COR-L47 (cell line): ENCODE measurements around the gene RRAS2.
"Not testable (repeated sequence)": the region's sequence is repeated elsewhere in the genome, so short reads cannot be mapped to it uniquely, and the experiment has no call there.

Source experiments
- DNase-seq: peaks from one replicate; lab custom pipeline; 2025; lab: John Stamatoyannopoulos, UW

The RRAS2 gene

DNA sequence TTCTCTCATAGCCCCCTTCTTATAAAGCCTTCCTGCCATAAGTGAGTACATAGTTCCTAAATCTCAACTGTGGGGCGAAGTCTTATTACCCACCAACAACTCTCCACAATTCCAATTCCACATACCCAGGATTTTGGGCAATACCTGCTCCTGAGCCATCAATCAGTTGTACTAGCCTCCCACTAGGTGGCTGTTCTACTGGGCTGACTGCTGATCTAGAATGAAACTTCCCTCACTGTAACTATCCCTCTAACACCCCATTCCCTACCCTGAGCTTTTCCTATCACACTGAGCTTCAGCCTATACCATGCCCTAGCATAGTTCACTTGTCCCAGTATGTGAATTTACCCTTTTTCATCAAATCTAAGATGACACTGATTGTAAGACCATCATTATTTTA is 52.5 kb downstream of the RRAS2 start:
- DNase-seq = no peak

DNA sequence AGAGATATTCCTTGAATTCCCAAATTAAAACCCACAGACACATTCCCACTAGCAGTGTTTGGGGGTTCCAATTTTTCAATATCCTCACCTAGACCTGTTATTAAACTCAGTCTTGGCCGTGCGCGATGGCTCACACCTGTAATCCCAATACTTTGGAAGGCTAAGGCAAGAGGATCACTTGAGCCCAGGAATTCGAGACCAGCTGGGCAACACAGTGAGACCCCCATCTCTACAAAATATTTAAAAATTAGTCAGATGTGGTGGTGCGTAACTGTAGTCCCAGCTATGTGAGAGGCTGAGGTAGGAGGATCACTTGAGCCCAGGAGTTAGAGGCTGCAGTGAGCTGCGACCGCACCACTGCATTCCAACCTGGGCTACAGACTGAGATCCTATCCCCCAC is 53.3 kb downstream of the RRAS2 start:
- no peak for DNase-seq

DNA sequence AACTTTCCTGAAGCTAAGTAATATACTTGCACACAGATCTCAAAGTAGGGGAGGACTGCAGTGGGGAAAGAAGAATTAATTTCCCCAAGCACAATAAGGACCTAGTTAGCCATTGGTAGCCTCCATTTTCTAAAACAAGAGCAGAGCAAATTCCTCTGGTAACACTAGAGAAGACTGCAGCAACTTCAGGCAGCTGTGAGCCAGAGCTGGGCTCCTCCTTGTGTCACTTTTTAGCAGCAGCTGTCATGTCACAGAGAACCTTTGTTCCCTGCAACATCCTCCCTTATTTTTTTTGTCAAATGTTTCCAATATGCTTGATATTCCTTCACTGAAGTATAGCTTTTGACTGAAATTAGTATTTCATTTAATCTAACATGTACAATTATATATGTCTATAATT is 54.4 kb downstream of the RRAS2 start:
- no peak for DNase-seq

DNA sequence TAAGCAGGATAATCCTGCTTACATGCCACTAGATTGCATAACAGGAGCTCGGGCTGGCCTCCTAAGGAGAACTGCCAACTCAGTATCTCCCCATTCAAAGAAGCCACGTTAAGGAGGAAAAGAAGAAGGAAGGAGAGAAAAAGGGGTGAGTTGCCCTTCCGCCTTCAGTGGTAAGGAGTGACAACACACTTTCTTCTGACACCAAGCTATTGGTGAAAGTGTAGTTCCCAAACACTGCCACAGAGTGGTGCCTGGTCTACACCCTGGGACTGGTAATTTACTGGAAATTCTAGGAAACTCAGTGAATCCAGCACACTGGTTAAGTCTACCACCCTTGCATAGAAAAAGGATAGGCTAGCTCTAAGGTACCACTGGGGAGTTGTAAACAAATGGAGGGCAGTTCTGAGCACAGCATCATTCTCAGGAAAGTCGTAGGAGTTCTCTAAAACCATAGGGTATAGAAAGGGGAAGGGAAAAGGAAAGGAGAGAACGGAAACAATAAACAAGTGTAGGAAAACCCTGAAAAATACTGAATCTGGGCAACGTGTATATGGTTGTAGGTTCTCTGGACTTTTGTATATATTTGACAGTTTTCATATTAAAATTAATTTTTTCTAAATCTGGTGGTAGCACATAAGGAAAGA is 58.2 kb downstream of the RRAS2 start:
- DNase-seq = peak; percentile 40

DNA sequence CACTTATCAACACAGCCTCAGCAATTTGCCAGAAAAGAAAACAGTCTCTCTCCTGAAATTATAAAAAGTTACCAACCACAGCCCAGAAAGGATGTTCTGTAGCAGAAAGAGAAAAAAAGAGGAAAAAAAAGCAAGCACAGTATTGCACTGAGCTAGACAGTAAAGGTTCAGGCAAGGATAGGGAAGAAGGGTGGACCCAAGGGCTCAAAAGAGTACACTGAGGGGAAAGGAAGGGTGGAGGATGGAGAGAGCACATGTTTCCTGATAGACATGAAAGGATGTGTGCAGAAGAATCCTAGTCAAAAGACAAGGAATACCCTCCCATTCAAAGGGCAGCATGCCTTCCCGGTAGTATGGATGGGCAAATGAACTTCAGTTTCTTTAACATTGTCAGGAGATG is 59.1 kb downstream of the RRAS2 start:
- DNase-seq = no peak

DNA sequence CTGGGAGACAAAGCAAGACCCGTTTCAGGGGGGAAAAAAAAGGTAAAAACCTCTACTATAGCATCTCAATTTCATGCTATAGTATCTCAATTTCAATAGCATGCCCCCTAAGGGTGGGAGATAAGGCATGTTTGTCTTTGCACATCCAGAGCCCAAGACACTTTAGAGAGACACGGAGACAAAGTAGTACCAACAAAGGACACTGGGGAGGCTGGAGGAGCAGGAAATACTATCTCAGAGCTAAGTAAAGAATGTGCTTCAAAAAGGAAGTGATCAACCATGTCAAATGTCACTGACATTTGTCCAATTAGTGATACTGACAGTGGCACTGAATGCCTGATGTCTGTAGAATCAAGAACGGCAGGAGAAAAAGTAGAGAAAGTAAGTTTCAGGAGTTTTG is 68.6 kb downstream of the RRAS2 start:
- DNase-seq = no peak

DNA sequence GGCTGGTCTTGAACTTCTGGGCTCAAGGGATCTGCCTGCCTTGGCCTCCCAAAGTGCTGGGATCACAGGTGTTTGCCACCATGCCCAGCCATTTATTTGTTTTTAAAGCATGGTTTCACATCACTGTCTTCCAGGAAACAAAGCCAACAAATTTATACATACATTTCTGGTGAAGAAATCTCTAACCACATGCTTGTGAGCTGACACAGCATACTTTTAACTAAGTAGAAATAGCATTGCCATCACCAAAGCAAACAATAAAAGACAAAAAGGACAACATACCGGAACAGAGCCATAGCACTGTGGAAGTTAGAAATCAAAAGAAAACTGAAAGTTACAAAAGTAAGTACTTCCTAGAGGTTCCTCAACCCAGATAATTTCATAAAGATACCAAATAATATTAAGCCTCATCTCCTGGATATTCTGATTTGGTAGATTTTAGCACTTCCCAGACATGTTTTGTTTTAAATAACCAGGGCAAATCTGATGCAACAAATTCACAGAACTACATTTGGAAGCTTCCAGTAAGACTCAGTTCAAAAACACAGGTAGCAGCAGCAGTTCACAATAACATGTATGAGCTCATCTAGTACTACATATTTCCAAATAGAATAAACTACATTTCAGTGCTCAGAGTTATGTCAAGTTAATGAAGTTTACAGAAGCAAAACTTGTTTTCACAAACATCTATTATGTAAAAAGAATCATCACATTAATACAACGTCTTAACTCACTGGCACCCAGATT is 70.6 kb downstream of the RRAS2 start:
- DNase-seq = no peak

DNA sequence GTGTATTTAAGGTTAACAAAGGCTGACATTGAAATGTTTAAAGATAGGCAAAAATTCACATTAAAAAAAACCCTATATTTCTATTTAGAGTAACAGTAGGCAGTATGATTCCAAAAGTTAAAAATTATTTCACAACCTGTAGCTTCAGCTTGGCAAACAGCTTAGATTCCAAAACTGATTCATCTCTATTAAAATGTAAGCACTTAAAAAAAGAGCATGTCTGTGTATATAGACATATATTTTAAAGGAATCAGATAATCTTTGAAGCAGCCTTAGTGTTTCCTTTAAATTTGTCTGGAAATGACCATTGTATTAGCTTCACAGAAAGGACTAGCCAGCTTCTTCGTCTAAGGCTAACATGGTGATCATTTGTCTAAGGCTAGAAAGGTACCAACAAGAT is 80.1 kb downstream of the RRAS2 start:
- DNase-seq = not testable (repeated sequence)

DNA sequence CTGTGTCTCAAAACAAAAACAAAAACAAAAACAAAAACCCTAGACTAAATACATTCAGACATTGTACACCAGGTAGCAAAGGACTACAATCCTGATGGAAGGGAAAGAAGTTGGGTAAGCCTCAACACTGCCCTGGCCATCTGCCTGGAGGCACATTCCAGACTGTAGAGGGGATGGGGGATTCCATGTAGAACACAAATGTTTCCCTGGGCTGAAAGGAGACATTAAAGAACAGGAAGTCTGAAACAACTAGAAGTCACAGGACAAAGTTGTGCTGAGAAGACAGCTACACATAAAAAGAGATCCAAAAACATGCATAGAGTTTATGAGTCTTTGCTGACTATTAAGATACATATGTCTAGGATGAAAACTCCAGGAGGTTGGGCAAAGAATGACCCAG is 83.9 kb downstream of the RRAS2 start:
- DNase-seq = no peak

DNA sequence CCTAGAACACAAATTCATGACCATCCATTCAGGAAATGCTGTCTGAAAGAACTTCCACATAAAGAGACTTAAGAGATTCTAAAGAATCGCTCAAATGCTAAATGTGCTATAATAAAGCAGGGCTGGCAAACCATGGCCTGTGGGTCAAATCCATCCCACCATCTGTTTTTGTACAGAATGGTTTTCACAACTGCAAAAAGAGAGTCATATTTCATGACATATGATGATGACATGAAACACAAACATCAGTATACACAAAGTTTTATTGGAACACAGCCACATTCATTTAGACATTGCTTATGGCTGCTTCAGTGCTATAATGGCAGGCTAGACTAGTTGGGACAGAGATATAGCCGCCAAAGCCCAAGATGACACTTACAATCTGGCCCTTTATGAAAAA is 85.1 kb downstream of the RRAS2 start:
- DNase-seq = no peak

DNA sequence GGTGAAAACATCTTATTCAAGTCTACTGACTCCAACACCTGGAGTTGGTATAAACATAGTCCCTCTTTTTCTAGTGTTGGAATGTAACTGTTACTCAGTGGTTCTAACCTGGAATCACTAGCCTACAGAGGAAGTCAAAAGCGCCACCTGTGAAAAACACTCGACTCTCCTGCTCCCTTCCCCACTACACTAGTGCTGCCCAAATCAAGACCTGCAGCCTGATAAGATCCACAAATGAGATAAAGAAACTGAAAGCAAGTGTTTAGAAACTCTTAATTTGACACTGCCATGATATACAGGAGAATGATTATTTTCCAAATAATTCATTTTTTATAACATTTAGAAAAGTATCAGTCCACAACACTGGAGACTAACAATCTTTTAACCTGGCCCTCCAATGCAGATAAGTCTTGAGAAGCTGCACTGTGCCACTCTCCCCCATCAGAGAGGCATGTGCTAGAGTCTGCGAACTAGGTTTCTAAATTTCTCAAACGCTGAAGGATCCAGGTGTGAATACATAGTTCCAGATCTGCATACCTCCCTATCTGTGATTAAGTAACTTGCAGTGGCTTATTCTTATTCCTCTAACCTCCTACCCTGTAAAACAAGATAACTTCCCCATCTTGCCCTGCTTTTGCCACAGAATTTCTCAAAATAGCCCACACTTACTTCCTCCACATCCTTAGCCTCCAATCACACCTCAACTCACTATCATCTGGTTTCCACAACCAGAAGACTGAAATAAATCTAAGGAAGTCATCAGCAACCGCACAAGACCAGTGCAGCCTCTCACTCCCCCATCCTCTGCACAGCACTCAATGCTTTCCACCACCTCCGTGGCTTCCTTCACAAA is 88.1 kb downstream of the RRAS2 start:
- DNase-seq = no peak

DNA sequence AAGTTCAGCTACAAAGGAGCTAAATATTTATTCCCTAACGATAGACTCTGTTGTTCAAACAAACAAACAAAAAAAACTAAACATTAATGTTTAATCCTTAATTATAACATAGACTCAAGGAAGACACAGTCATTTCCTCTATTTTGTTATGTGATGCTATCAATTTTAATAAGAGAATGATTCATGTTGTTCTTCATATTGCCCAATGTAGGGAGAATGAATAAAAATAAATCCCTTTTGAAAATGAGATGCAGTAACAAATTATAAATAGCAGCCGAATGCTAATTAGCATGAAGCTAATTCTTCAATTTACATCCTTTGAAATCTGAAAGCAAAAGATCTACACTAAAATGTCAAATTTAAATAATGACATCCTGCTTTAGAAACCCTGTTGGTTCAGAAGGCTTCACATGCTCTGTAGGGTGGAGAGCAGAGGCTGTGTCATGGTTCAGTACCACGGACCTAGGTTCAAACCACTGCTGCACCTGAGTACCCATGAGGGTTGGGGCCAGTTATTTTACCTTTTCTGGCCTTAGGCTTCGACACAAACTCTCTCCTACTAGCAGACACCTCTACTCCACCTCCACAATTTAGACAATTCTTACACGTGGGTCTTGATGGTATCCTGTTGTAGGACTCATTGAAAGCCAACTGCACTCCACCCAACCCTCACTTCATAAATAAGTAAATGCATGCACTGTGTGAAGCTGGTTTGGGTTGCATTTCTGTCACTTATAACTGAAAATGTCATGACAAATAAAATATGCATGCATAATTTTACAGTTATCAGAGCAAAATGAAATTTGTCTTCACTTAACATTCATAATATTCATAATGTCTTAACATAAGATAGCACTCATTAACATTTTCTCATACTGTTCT is 89.0 kb downstream of the RRAS2 start:
- DNase-seq = no peak

DNA sequence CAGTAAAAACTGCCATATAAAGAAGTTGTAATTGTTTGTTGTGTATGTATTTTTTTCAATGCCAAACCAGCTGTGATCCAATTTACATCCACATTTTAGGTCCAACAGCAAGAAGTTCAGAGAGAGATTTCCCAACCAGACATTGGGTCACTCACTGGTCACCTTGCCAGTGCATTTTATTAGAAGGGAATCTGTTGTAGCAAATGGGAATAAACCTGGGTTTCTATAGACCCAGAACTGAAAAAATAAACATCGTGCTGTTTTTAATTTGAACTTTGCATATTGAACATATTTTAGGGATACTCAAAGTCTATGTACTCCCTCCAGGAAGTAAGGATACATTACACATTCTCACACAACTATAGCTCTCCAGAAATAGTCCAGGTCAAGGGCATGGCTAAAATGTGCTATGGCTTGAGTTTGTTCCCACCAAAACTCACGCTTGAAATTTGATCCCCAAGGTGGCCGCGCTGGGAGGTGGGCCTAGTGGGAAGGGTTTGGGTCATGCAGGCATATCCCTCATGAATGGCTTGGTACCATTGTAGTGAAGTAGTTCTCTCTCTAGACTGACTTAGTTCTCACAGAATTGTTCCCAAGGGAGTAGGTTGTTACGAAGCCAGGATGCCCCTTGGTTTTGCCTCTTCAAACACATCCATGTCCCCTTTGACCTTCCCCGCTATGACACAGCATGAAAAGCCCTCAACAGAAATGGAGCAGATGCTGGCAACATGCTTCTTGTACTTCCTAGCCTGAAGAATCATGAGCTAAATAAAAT is 90.9 kb downstream of the RRAS2 start:
- DNase-seq = no peak

DNA sequence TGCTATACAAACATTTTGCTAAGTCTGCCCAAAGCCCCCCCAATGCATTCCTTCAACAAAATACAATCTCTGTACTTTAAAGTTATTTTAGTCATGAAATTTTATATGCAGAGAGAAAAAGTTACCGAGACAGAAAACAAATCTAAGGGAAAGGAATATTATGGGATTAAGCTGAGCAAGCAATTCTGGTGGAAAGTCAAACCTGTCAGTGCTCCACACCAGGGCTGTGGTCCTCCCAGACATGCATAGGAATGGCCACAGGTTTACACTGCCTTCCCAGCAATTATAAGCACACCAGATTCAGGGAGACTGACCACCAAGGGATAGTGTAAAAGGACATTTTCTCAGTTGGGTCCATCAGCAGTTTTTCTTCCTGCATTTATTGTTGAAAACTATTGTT is 92.4 kb downstream of the RRAS2 start:
- DNase-seq = no peak

DNA sequence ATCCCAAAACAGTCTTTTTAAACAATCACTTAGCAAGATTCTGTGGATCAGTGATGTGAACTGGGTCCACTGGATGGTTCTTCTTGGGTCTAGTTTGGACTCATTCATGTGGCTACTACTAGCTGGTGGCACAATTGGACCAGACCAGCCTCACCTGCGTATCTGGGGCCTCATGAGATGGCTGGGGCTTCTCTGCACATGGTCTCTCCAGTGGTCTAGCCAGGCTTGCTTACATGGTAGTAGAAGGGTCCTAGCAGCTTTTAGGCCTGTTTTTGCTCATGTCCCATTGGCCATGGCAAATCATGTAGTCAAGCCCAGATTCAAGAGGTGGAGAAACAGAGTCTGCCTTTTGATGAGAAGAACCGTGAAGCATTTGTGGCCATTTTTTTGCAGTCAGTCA is 94.0 kb downstream of the RRAS2 start:
- no peak for DNase-seq

DNA sequence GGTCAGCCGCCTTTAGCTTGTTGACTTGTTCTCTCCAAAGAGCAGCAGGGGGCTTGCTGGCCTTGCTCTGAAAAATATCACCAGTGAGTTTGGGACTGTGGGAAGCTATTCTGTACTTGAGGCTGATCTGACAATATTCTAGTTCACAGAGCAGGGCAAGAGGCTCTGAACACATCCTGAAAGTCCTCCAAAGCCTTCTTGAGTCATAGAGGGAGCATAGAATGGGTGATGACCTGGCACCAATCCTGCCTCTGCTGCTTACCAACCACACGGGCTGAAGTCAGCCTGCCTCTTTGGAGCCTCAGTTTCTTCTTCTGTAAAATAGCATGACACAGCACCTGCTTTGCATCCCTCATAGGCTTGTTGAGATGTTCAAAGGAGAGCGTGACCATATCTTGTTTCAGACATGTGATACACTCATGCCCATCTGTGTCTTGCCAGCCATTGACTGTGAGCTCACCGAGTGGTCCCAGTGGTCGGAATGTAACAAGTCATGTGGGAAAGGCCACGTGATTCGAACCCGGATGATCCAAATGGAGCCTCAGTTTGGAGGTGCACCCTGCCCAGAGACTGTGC is 96.6 kb downstream of the RRAS2 start:
- DNase-seq = no peak

DNA sequence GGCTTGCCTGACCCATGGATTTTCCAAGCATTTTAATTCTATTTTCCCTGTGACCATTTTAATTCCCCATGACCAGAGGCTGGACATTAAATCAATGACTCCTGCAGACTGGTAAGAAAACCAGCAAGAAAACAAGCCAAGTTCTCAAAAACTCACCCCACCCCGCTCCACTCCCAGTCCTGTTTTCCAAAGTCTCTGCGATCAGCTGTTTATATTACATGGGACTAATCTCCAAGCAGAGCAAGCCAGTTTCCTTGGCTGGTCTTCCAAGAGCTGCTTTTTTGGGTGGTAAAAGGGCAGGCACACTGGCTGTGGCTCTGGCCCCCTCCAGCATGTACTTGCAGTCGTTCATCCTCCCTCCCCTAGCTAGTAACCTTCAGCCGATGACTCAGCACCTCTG is 97.9 kb downstream of the RRAS2 start:
- no peak for DNase-seq

DNA sequence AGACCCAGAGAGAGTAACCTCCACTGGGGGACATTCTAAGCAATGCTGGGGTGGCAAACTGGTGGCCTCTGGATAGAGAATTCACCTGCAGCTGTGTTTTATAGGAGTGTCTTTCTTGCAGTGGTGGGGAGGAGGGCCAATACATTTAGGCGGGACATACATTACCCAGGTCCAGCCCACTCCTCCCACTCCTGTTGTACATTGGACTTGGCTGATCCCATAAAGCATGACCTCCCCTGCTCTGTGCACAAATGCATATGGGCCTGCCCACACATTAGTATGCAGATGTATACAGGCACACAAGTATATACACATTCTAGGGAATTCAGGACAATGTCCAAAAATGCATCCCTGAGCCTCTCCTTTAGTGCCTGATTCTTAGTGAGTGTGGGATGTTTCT is 99.1 kb downstream of the RRAS2 start:
- DNase-seq = no peak

DNA sequence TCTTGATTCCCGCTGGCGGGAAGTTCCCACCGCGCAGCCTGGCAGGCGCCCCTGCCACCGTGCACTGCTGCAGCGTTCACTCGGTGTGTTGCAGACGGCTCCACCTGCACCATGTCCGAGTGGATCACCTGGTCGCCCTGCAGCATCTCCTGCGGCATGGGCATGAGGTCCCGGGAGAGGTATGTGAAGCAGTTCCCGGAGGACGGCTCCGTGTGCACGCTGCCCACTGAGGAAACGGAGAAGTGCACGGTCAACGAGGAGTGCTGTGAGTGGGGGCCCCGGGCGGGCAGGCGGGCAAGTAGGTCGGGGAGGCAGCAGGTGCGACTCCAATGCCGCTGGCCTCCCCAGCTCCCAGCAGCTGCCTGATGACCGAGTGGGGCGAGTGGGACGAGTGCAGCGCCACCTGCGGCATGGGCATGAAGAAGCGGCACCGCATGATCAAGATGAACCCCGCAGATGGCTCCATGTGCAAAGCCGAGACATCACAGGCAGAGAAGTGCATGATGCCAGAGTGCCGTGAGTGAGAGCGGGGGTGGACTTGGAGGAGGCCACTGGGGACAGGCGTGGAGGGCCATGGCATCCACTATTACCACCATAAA is 99.7 kb downstream of the RRAS2 start:
- no peak for DNase-seq

DNA sequence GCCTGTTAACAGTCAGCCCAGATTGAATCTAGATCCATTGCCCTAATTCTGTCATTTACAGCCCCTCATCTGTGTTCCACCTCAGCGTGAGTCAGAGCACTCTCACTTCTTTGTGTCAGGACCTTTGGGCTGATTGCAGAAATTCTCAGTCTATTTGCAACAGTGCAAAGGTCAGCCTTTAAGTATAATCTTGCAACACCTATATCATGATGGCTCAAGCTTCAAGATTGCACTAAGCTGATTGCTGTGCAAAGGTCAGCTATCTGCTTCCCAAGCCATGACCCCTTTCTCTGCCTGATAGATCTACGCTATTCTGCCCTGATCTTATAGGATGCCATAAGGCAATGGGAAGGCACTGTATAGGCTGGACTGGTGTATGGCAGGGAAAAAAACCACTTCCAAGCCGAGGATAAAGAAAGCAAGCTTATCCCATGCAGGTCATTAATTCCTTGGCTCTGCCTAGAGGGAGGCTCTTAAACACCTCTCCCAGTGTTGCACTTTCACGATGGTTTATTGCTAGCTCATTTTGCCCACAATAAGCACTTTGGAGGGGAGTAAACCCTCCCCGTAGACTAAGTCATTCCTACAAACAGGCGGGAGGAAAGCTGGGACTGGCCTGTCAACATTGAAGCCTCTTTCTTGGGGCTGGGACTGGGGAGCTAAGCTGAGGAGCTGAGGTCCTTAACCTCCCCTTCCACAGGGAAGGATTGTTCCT is 100.6 kb downstream of the RRAS2 start:
- no peak for DNase-seq
